NCI-H82 treated with DMSO at 0.1 percent for 48 hours (cell line): Measurements from ENCODE around the gene EIF4G3.
A peak's percentile ranks its signal among the peaks of the same experiment; 100 is the strongest.
"Not testable (repeated sequence)": the region's sequence is repeated elsewhere in the genome, so short reads cannot be mapped to it uniquely, and the experiment has no call there.

ENCODE experiments used
- DNase-seq: peaks from one replicate; lab custom pipeline; 2025; ENCODE audit not compliant: unreplicated experiment; lab: John Stamatoyannopoulos, UW

The EIF4G3 gene

DNA sequence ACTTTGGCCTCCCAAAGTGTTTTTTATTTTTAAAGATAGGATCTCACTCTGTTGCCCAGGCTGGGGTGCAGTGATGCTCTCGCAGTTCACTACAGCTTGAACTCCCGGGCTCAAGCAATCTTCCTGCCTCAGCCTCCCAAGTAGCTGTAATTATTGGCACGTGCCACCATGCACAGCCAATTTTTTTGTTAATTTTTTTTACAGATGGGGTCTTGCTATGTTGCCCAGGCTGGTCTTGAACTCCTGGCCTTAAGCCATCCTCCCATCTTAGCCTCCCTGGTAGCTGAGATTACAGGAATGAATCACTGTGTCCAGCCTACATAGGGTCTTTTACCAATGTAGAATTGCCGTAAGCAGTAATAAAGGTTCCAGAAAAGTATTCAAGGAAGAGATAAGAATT lies 340.5 kb downstream of the EIF4G3 start:
- DNase-seq, result no peak

- DNase-seq, result no peak
Observed at GRCh38 chr1:20834780-20835179, 341.9 kb downstream of the EIF4G3 start.

GRCh38 chr1:20834192-20834591 lies 342.5 kb downstream of the EIF4G3 start:
- DNase-seq, result no peak

GRCh38 chr1:20830378-20830777 lies 346.3 kb downstream of the EIF4G3 start:
- no peak for DNase-seq

GRCh38 chr1:20829946-20830345 lies 346.8 kb downstream of the EIF4G3 start:
- DNase-seq, result no peak

- no peak for DNase-seq
Observed at GRCh38 chr1:20829531-20829930, 347.2 kb downstream of the EIF4G3 start.

GRCh38 chr1:20823845-20824244 lies 352.9 kb downstream of the EIF4G3 start:
- no peak for DNase-seq

DNA sequence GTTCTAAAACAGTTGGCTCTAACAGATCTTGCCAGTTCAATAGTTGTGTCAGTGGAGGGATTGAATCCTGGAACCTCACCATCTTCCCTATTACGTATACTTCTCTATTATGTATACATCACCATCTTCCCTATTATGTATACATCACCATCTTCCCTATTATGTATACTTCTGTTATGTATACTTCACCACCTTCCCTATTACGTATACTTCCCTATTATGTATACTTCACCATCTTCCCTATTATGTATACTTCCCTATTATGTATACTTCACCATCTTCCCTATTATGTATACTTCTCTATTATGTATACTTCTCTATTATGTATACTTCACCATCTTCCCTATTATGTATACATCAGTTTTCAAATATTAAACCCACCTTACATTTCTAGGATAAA lies 355.2 kb downstream of the EIF4G3 start:
- no peak for DNase-seq

- no peak for DNase-seq
Observed at GRCh38 chr1:20819818-20820217, 356.9 kb downstream of the EIF4G3 start.

DNA sequence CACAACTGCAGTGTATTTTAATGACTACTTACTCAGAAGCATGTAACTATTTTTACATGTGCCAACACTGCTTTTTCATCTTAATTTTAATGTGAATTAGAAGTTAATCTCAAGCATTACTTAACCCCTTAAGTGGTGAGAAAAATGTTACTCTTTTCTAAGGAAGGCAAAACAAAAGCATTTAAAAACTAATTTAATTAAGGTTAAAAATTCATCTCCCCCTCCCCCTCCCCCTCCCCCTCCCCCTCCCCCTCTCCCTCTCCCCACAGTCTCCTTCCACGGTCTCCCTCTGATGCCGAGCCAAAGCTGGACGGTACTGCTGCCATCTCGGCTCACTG lies 362.2 kb downstream of the EIF4G3 start:
- no peak for DNase-seq

DNA sequence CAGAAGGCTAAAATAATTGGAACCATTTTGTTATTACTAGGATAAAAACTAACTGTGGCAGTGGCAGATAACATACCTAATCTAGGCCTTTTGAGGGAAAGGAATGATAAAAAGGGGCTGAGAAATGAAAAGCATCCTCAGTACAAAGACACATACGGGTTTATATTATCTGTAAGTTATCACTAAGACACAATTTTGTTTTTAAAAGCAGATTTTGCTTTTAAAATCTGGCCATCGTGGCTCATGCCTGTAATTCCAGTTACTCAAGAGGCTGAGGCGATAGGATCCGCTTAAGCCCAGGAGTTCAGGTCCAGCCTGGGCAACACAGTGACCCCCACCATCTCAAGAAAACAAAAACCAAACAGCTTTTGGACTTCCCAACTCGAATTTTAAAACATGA lies 364.8 kb downstream of the EIF4G3 start:
- no peak for DNase-seq

DNA sequence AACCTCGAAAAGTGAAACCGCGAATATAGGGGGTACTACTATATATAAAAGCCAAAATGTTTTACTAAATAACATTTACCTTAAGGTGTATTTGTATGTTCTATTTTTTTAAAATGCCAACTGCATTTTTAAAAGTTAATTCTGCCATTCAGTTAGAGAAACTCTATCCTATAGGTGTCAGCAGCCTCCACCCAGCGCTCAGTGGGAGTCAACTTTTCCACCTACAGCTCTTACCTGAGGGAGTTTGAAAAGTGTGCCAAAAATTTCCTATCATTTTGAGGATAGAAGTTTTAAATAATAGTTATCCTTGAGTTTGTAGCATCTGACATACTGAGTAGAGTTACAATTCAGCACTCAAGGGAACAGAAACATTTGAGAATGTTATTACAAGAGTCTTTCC lies 383.5 kb downstream of the EIF4G3 start:
- no peak for DNase-seq

- no peak for DNase-seq
Observed at GRCh38 chr1:20792196-20792595, 384.5 kb downstream of the EIF4G3 start.

- DNase-seq, result no peak
Observed at GRCh38 chr1:20790785-20791184, 385.9 kb downstream of the EIF4G3 start.

DNA sequence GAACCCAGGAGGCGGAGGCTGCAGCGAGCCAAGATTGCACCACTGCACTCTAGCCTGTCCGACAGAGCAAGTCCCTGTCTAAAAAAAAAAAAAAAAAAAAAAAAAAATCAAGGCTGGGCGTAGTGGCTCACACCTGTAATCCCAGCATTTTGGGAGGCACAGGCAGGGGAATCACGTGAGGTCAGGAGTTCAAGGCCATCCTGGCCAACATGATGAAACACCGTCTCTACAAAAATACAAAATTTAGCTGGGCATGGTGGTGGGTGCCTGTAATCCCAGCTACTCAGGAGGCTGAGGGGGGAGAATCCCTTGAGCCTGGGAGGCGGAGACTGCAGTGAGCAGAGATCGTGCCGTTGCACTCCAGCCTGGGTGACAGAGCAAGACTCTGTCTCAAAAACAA lies 387.1 kb downstream of the EIF4G3 start:
- DNase-seq, result not testable (repeated sequence)

DNA sequence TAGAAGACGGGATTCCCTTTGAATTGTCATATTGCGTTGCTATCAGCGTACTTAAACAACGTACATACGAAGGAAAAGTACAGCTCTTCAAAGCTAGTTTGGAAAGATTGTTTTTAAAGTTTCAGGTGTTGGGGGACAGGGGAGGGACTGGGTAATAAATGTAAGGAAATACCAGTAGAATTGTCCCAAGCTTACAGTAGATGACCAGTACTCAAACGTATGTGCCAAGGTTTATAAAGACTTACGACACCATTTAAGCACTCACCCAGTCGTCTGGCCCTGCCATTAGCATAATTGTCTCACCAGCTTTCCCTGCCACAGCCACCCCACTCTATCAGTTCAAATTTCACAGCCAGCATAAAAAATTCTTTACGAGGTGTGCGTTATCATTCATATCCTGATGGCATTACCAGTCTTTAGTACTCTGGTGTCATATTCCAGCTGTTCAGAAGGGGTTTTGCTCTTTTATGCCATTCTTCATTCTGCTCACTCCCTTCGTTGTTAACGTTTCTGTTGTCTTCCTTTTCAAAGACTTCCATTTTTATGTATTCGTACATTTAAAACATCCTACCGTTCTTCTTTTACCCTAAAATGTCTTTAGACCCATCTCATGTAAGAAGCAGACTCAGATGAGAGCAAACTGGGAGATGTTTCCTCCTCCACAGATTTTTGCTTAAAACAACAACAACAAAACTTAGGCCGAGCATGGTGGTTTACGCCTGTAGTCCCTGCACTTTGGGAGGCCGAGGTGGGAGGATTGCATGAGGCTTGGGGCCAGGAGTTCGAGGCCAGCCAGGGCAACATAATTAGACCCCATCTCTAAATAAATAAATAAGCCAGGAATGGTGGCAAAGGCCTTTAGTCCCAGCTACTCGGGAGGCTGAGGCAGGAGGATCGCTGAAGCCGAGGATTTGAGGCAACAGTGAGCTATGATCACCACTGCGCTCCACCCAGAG lies 388.6 kb downstream of the EIF4G3 start:
- peak; percentile 67 for DNase-seq

DNA sequence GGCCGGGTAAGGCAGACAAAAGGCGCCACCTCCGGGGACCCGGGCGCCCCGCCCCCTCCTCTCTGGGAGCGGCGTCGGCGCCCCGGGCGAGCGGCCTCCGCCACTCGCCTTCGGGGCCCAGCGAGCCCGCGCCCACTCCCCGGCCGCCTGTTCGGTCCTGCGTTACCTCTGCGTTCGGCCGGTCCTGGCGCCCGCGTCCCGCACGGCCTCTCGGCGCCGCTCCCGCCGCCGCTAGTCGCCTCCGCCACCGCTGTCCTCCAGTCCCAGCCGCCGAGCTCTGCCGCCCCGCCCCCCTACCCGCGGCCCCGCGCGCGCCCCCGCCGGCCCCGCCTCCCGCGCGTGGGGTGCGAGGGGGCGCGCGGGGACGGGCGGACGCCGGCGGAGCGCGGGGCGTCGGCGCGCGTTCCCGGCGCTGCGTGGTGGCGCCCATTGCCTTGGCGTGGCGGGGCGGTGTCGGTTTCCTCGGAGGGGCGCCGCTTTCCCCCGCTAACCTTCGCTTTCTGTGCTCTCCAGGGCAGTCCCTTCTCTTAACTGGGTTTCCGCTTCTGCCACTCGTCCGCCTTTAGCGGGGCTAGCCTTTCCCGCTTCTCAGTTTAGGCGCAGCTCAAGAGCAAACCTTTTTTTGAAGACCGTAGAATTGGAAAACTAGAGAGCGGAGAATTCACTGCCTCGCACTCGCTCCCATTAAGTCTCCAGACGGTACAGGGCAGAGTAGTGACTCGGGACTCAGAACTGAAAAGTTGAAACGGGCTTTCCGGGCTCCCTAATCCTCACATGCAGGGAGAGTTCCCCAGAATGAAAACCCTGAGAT lies 389.5 kb downstream of the EIF4G3 start, which contains the start of gene HP1BP3:
Gene HP1BP3, minus strand, starts transcription at position 279 of the 811 bp plus-strand sequence. CDS start 6,867 bp downstream, outside the sequence.
- DNase-seq, result peak; percentile 67

DNA sequence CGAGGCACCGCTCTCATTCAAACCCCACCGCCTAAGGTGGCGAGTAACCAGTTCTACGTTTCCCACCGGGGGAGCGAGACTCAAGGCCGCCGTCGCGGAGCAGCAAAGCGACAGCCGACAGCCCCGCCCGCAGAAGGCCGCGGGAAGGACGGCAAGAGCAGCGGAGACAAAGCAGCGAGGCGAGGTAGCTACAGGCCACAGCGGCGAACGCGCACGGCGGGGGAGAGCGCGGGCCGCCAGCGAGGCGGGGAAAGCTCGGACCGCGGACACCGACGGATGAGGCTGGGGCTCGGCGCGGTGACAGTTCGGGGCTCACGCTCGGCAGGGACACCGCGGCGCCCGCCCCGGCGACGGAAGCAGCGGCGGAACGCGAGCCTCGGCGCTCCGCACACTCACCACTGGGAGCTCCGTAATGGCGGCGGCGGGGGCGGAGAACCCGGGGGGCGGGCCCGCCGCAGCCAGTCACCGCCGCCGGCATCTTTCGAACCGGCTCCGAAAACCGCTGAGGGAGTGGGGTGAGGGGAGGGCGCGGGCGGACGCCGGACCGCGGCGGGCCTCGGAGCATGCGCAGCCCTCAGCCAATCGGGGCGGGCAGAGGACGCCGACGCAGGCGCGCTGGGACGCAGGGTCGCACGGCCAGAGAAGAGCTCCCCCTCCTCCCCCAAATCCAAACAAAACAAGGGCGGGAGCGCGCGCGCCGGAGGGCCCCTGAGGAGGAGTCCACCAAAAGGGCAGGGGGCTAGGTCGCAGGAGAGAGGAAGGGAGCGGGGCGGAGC lies 390.3 kb downstream of the EIF4G3 start:
- peak; percentile 79 for DNase-seq

GRCh38 chr1:20785907-20786252 lies 390.8 kb downstream of the EIF4G3 start:
- DNase-seq, result no peak

- DNase-seq, result no peak
Observed at GRCh38 chr1:20775700-20776099, 401.0 kb downstream of the EIF4G3 start.

- DNase-seq, result no peak
Observed at GRCh38 chr1:20771780-20772179, 404.9 kb downstream of the EIF4G3 start.
